Adrenal gland (tissue), 5 donors: ENCODE results near the gene SNAP47.

Source experiments
- CTCF ChIP-seq, 6 experiments: fragments of 450-650 bp in 4 of 6; fragments of 200-600 bp in 2 of 6; sonication (generic) in 1 of 6; IDR thresholded peaks; 1 replicate in 5 of 6; 2 replicates in 1 of 6; pipeline versions ENCODE4 v1.5.1 to v1.8.0; 2016 to 2021; ENCODE audit warnings: antibody characterized with exemption in 6 of 6, mild to moderate bottlenecking in 2 of 6, moderate library complexity in 1 of 6
- POLR2A ChIP-seq, 2 donors: fragments of 450-650 bp; IDR thresholded peaks; one replicate each; pipeline ENCODE4 v1.6.1; 2017; ENCODE audit warnings: antibody characterized with exemption in 2 of 2, mild to moderate bottlenecking in 2 of 2, moderate library complexity in 1 of 2
- donor health status: DM: no; HTN: no; CAD: no.

GRCh38 chr1:227758366-227758765 is 23.1 kb downstream of the SNAP47 start:
- TF ChIP-seq CTCF (IDR thresholded peaks at IDR 0.05) (no peak), POLR2A (IDR thresholded peaks at IDR 0.05) (no peak)
